HG03103 (cell line): ENCODE results near the gene KAZALD1.
A peak's percentile ranks its signal among the peaks of the same experiment; 100 is the strongest.
"Not testable (repeated sequence)": the region's sequence is repeated elsewhere in the genome, so short reads cannot be mapped to it uniquely, and the experiment has no call there.

Experiments used
- ATAC-seq: cut with Tn5 transposase; IDR thresholded peaks from one replicate; pipeline ENCODE4 v1.9.1; 2021; ENCODE audit warnings: low read depth; ENCODE audit not compliant: unreplicated experiment

The KAZALD1 gene

GRCh38 chr10:101029520-101030295 lies 32.1 kb upstream of the KAZALD1 start:
- ATAC-seq: no peak

- ATAC-seq: no peak
These were observed 31.2 kb upstream of the KAZALD1 start for GRCh38 chr10:101030496-101031127.

GRCh38 chr10:101031128-101031795 lies 30.5 kb upstream of the KAZALD1 start, which contains the start of the genes PDZD7 and SFXN3:
PDZD7 (minus strand) TSS chr10:101031129; CDS start chr10:101030219, 910 bp downstream.
SFXN3 (plus strand) TSS chr10:101031234; CDS start chr10:101034695, 3,461 bp downstream.
- ATAC-seq: peak; percentile 88

DNA sequence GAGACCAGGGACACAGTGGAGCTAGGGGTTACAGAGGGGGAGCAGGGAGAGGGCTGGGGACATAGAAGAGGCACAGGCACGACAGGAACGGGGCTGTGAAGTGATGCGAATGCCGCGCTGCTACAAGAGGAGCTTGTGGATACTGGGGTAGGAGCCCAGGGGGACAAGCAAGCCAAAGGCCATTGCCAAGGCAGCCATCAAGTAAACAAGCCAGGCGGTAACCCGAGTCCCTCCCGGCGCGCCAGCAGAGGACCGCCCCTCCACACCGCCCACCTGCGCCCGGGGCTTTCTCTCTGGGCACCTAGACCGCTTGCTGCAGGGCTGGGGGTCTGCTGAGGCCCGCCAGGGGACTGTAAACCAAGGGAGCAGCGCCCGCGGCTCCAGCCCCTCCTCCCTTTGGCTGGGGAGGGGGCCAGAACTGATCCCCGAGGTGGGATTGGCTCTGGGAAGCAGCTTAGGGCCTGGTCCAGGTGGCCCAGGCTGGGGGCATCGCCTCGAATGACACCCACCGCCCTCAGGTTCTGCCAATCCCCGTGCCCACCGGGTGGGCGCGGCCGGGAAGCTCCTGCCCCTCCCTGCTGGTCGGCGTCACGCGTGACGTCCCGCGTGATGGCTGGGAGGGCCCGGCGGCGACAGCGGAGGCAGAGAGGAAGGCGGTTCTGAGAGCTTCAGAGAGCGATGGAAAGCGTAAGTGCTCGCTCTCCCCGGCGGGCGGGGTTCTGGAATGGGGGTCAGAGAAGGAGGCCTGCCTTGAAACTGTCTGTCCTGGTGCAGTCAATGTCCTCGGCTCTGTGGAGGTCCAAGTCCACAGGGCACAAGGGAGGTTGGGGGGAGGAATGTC lies 29.8 kb upstream of the KAZALD1 start:
- ATAC-seq: no peak

GRCh38 chr10:101032637-101033224 lies 29.1 kb upstream of the KAZALD1 start:
- no peak for ATAC-seq

GRCh38 chr10:101033276-101033675 lies 28.5 kb upstream of the KAZALD1 start:
- ATAC-seq: no peak

DNA sequence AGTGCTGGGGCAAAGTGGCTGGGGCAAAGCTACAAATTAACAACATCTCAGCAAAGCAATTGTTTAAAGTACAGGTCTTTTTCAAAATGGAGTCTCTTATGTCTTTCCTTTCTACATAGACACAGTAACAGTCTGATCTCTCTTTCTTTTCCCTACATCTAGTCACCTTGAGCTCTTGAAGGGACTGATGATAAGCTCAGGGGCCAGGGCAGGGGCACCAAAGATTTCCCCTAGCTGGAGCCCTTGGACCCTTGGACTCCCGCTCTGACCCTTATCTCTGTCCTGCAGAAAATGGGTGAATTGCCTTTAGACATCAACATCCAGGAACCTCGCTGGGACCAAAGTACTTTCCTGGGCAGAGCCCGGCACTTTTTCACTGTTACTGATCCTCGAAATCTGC lies 27.4 kb upstream of the KAZALD1 start:
- not testable (repeated sequence) for ATAC-seq

GRCh38 chr10:101035314-101035713 lies 26.5 kb upstream of the KAZALD1 start:
- no peak for ATAC-seq

GRCh38 chr10:101035916-101036702 lies 25.7 kb upstream of the KAZALD1 start:
- ATAC-seq: no peak

DNA sequence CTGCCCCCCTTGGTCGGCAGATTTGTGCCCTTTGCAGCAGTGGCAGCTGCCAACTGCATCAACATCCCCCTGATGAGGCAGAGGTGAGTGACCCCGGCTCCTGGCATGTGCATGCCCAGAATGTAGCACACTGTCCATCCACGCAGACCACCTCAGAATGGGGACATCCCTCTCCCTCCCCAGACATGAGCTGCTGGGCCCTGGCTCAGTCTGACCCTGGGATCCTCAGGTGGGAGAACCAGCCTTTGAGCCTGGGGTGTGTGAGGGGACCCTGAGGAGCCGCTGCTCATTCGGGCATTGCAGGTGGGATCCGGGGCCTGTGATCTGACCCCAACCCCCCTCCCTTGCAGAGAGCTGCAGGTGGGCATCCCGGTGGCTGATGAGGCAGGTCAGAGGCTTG lies 25.1 kb upstream of the KAZALD1 start:
- no peak for ATAC-seq

GRCh38 chr10:101038484-101038883 lies 23.3 kb upstream of the KAZALD1 start:
- ATAC-seq: no peak

DNA sequence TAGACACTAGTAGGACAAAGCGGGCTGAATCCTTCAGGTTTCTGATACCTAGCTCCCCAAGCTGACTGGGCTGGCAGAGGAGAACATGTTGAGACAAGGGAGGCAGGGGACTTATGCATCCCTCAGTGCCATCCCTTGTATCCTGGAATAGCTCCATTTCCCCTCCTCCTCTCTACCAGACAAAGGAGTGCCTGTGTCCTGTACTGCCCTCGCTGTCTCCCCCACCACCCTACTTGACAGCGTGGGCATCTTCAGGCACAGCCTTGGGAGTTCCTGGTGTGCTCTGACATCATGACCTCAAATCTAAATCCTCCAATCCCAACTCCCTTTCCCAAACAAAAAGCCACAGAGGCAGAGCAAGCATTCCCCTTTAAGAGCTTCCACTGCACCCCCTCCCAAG lies 21.7 kb upstream of the KAZALD1 start:
- ATAC-seq: no peak

- ATAC-seq: no peak
These were observed 20.9 kb upstream of the KAZALD1 start for GRCh38 chr10:101040851-101041250.

- no peak for ATAC-seq
These were observed 20.5 kb upstream of the KAZALD1 start for GRCh38 chr10:101041252-101041761.

GRCh38 chr10:101042118-101042517 lies 19.7 kb upstream of the KAZALD1 start:
- ATAC-seq: no peak

DNA sequence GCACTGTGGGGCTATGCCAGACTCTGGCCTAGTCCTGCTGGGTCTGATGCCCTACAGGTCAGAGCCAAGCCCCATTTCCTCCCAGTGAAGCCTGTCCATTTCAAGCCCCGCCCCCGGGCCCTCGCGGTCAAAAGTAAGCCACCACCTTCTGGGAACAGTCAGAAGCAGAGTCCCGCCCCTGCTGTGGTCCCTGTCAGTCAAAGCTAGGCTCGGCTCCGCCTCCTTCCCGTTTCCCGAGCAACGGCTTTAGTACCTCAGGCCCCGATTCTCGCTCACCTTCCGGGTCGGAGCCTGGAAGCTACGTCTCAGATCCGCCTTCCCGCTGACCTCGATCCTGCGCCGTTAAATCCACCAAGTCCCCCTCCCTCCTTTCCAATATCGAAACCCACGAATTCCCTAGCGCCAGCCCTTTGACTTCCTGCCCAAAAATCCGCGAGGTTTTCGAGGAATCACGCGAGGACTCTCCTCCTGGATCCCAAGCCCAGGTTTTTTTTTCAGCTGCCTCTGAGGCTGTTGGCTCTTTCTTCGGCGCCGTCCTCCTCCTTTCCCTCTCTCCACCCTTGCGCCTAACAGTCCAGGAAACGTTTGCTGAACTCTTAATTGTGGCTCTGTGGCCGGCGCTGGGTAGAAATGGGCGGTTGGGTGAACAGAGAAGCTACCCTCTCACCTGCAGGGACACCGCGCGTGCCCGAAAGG lies 19.0 kb upstream of the KAZALD1 start:
- ATAC-seq: peak; percentile 93

- ATAC-seq: no peak
These were observed 18.5 kb upstream of the KAZALD1 start for GRCh38 chr10:101043363-101043707.

DNA sequence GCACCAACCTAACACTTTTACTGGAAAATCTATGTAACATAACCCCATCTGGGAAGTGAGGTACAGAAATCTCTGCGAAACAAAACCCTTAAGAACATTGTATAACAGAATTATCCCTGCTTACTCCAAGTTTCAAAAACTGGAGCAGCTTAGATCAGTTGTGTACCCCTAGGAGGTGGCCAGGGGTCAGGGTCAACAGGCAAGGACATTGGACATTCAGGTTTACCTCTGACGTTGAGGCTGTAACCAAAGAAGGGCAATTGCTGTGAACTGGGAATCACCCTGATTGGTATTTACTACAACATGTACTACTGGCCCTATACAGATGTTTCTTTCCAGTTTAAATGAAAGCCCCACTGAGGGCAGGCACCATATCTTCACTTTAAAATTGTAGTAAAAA lies 17.7 kb upstream of the KAZALD1 start:
- ATAC-seq: no peak
